SH-SY5Y (cell line): ENCODE results near the gene ASGR1.

Source experiments
- GATA2 ChIP-seq: IDR thresholded peaks from 2 replicates; pipeline ENCODE4 v1.6.1; 2011; ENCODE audit warnings: mild to moderate bottlenecking, low read depth, low read length
- GATA3 ChIP-seq: IDR thresholded peaks from 2 replicates; pipeline ENCODE4 v1.6.1; 2011; ENCODE audit warnings: low read depth, mild to moderate bottlenecking, low read length, moderate library complexity

- TF ChIP-seq GATA2 (no peak), GATA3 (no peak)
Observed at GRCh38 chr17:7146115-7146514, 33.1 kb downstream of the ASGR1 start.
